ENCODE results near the gene RPL37A. TPM values are rescaled to one million over a fixed set of nuclear protein-coding genes. Genes with fewer than 3 reads are reported as not detected.

RPL37A gene
- 493 TPM for total RNA-seq

GRCh38 chr2:216498379-216499352, at the start of gene RPL37A:
RPL37A (plus strand) TSS chr2:216498844; CDS start chr2:216498875, 31 bp downstream.
- Histone ChIP-seq H3K4me1 (peaks cover 8 to 13% of the 10 kb centered on the region in 2 donors), H3K4me3 (peak within 1 kb of the TSS; percentile 74 to 83), H3K36me3 (peaks cover 28 to 45% of the 10 kb centered on the region in 2 donors), H3K9me3 (no peaks in the 10 kb centered on the region), H3K27me3 (no peaks in the 10 kb centered on the region), H3K27ac (peak within 1 kb of the TSS; percentile 72 to 73)
- intact Hi-C loops (cut with DNase I): no loop called here
- peak; percentile 68 to 94 for DNase-seq (ENCODE audit: low spot score in 2 of 2)
- TF ChIP-seq CTCF (IDR thresholded peaks at IDR 0.05): no peak

- H3K4me1 ChIP-seq: no peaks in the 10 kb centered on the region
- DNase-seq (ENCODE audit: low spot score in 2 of 2): no peak
- no peak for TF ChIP-seq CTCF (IDR thresholded peaks at IDR 0.05)
- no peaks in the 10 kb centered on the region for H3K9me3 ChIP-seq
- peaks cover 68 to 99% of the 10 kb centered on the region in 2 donors for H3K36me3 ChIP-seq
- no peak overlapping the region for H3K4me3 ChIP-seq
- no peak overlapping the region for H3K27ac ChIP-seq
- H3K27me3 ChIP-seq: no peaks in the 10 kb centered on the region
- intact Hi-C loops (cut with DNase I): no loop called here
Measured at GRCh38 chr2:216450346-216450745, 48.3 kb upstream of the RPL37A start.

- TF ChIP-seq CTCF (IDR thresholded peaks at IDR 0.05): no peak
- Histone ChIP-seq H3K4me3 (no peak overlapping the region), H3K4me1 (no peaks in the 10 kb centered on the region), H3K36me3 (peaks cover 70 to 98% of the 10 kb centered on the region in 2 donors), H3K27ac (no peak overlapping the region), H3K9me3 (no peaks in the 10 kb centered on the region), H3K27me3 (no peaks in the 10 kb centered on the region)
- intact Hi-C loops (cut with DNase I): no loop called here
- DNase-seq (ENCODE audit: low spot score in 2 of 2): no peak
Measured at GRCh38 chr2:216450784-216451183, 47.9 kb upstream of the RPL37A start.

GRCh38 chr2:216453955-216454614, 44.6 kb upstream of the RPL37A start:
- H3K27me3 ChIP-seq: no peaks in the 10 kb centered on the region
- no peak for TF ChIP-seq CTCF (IDR thresholded peaks at IDR 0.05)
- no peak overlapping the region for H3K27ac ChIP-seq
- peaks cover 42 to 65% of the 10 kb centered on the region in 2 donors for H3K36me3 ChIP-seq
- DNase-seq (ENCODE audit: low spot score in 2 of 2): no peak
- H3K4me1 ChIP-seq: no peaks in the 10 kb centered on the region
- no peaks in the 10 kb centered on the region for H3K9me3 ChIP-seq
- no peak overlapping the region for H3K4me3 ChIP-seq
- intact Hi-C loops (cut with DNase I): no loop called here

- TF ChIP-seq CTCF (IDR thresholded peaks at IDR 0.05): no peak
- intact Hi-C loops (cut with DNase I): no loop called here
- no peak overlapping the region for H3K27ac ChIP-seq
- DNase-seq (ENCODE audit: low spot score in 2 of 2): no peak
- no peaks in the 10 kb centered on the region for H3K9me3 ChIP-seq
- no peaks in the 10 kb centered on the region for H3K27me3 ChIP-seq
- no peaks in the 10 kb centered on the region for H3K4me1 ChIP-seq
- H3K36me3 ChIP-seq: peaks cover 9 to 30% of the 10 kb centered on the region in 2 donors
- H3K4me3 ChIP-seq: no peak overlapping the region
Measured at GRCh38 chr2:216463148-216463547, 35.5 kb upstream of the RPL37A start.
